GM18520 (cell line): ENCODE results near the gene ADORA1.

Source experiments
- ATAC-seq: cut with Tn5 transposase; IDR thresholded peaks from one replicate; pipeline ENCODE4 v1.9.1; 2021; ENCODE audit not compliant: unreplicated experiment

ADORA1 gene

DNA sequence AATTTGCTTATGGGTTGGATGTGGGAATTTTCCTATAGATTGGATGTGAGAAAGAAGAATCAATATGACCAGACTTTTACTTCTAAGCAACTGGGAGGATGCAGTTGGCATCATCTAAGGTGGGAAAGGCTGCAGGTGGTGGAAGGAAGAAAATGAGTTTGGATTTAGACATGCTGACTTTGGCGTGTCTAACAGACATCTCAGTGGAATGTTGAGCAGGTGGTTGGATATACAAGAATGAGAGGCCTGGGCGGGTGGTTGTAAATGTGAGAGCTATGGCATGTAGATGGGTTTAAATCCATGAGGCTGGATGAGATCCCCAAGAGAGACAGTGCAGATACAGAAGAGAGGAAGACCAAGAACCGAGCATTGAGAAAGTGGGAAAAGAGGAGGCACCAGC is 10.5 kb downstream of the ADORA1 start:
- ATAC-seq = no peak

GRCh38 chr1:203139976-203140475 is 12.5 kb downstream of the ADORA1 start:
- ATAC-seq = no peak

GRCh38 chr1:203140743-203141520 is 13.4 kb downstream of the ADORA1 start:
- no peak for ATAC-seq

DNA sequence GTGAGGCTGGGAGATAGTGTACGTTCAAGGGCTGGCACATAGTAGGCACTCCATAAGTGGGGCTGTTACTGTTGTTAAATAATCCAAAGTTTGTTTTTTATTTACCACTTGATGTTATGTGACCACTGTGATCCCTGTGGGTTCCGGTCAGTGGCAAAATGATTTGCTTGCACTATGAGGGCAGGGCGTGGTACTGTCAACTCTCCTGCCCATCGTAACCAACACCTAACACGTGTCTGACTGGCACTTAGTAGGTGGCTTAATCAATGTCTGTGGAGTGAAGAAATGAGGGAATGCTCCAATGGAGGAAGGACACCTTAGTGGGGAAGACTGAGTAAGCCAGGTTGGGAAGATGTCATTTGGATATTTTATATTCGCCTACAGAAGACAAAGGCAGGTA is 14.6 kb downstream of the ADORA1 start:
- ATAC-seq = no peak

DNA sequence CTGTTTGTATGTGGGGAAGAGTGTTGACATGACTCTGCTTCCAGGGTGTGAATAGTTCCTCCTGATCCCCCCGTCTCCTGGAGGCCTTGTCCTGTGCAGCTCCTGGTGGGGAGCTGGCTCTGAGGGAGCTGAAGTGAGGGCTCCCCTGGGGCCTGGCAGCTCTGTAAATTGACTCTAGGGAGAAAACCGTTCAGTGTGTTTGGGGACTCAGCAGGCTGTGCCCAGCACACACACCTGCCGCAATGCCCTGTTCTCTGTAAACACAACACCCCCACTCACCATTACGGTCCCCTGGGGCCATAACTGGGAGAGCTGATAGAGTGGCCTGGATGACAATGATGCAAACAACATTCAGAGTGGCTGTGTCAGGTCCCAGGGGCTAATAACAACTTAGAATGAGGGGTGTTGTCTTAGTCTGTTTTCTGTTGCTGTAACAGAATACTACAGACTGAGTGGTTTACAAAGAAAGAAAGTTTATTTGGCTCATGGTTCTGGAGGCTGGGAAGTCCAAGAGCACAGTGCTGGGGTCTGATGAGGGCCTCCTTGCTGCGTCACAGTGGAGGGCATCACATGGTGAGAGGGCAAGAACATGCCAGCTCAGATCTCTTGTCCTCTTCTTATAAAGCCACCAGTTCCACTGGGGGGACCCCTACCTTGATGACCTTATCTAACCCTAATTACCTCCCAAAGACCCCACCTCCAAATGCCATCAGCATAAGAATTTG is 15.3 kb downstream of the ADORA1 start:
- no peak for ATAC-seq

DNA sequence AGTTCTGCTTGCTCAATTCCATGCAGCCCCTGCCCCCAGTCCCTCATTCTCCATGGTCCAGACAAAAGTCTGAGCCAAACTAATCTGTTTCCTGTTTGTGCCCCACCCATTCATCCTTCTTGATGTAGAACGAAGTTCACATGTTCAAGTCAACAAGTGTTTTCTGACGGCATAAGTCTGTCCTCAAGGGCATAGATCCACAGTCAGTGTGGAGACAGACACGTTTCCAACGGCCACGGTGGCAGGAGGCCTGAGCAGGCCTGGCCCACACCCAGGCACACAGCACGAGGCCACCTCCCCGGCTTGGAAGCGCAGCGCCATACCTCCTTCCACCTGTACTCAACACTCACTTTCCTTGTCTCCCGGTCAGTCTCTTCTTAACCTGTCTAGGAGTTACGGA is 16.1 kb downstream of the ADORA1 start:
- no peak for ATAC-seq

DNA sequence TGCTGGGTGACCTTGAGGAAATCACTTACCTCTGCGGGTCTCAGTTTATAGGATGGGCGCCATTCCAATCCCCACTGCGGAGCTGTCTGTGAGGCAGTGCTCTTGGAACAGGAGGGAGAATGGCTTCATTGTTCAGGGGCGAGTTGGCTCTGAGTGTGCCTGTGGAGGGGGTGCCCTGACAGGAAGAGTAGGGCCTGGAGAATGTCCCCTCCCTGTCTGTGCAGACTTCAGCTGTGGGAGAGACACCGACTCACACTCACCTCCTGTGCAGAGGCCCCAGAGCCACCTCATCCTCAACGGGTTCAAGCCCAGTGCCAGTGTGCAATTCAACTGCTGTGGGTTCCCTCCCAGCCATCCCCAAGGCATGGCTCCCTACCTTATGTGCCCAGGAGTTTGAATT is 17.1 kb downstream of the ADORA1 start:
- no peak for ATAC-seq

DNA sequence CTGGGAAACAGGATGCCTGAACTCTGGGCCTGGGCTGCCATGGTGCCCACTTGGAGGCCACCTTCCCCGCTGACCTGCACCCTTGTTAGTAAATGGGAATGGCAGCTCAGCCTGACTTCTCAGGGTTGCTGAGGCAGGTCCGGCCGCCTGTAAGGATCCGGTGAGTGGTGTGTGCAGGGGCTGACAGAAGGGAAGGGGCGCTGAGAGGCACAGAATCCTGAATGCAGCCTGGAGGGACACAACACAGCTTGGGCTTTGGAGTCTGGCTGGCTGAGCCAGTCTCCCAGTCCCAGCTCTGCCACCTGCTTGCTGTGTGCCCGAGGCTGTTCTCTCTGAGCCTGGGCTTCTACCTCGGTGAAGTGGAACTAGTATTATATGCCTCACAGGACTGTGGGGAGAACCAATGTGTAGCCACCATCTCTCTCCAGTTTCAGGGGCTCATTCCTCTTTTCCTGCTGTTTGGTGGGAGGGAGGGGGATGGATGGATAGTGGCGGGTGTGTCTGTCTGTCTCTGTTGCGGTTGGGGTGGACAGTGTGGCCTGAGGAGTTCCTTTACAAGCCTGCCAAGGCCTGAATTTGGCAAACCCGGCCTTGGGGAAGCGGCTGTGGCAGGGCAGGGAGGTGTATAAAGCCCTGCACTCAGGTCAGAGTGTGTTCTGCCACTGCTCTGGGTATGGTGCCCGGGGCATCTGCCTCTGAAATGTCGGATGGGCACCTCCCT is 18.0 kb downstream of the ADORA1 start:
- no peak for ATAC-seq

DNA sequence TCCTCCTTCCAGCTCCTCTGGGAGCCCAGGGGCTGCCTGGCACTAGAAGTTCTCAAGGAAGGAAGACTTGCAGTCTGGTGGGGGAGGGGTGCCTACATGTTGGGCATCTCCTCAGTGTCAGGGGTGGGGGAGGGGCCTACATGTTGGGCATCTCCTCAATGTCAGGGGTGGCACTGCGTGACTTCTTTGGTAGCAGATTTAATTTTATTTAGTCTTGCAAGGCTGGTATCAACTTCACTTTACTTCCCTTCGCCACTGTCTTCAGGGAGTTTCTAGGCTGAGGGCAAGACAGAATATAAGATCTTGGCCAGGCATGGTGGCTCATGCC is 18.5 kb downstream of the ADORA1 start:
- no peak for ATAC-seq

DNA sequence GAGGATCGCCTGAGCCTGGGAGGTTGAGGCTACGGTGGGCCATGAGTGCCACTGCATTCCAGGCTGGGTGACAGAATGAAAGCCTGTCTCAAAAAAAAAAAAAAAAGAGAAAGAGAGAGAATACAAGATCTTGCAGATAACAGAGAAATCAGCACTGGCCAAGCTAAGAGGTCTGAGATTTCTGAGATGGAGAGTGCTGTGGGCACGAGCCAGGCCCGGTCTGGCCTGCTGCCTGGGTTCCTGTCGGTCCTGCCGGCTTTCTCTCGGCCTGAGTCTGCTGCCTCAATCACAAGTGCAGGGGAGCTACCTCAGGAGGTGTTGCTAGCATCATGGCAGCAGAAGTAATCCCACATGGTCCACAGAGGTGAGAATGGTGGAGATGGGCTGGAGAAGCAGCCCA is 19.0 kb downstream of the ADORA1 start:
- no peak for ATAC-seq

- no peak for ATAC-seq
Measured at GRCh38 chr1:203147376-203147775, 19.9 kb downstream of the ADORA1 start.

DNA sequence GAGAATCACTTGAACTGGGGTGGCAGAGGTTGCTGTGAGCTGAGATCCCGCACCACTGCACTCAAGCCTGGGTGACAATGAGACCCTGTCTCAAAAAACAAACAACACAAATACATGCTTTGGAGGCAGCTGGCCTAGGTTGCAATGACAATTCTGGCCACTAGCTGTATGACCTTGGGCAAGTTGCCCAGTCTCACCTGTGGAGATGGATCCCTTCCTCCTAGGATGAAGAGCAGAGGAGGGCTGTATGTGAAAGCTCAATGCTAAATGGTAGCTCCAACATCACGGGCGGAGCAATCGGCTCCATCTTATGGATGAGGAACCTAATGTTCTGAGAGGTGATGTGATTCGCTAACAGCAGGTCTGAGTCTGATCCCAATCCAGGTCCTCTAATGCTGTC is 20.6 kb downstream of the ADORA1 start:
- no peak for ATAC-seq

GRCh38 chr1:203148579-203148978 is 21.1 kb downstream of the ADORA1 start:
- no peak for ATAC-seq

DNA sequence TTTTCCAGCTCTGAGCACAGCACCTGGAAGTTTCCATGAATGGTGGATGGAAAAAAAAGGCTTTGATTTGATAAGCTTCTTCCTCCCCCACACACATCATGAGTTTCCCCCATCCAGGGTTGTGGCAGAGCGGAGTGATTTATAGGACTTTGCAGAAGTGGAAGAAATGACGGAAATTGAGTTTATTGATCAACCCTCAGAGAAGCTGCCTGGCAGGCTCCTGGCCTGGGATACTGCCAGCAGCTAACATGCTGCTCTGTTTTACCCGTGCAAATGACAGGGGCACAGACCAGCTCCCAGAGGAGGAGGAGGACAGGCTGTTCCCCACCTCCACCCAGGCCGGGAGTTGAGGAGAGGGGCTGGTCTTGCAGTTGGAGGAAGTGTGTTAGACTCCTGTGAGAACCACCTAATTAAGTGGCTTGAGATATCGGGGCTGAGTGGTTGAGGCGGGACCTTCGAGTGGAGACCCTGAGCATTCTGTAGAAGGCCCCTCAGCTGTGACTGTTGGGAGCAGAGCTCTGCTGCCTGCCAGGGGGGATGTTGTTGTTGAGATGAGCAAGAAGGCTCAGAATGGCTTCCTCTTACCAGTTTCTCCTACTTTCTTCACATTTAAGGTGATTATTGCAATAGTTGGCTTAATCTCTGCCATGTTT is 21.8 kb downstream of the ADORA1 start:
- no peak for ATAC-seq

- no peak for ATAC-seq
Measured at GRCh38 chr1:203150511-203151297, 23.2 kb downstream of the ADORA1 start.

DNA sequence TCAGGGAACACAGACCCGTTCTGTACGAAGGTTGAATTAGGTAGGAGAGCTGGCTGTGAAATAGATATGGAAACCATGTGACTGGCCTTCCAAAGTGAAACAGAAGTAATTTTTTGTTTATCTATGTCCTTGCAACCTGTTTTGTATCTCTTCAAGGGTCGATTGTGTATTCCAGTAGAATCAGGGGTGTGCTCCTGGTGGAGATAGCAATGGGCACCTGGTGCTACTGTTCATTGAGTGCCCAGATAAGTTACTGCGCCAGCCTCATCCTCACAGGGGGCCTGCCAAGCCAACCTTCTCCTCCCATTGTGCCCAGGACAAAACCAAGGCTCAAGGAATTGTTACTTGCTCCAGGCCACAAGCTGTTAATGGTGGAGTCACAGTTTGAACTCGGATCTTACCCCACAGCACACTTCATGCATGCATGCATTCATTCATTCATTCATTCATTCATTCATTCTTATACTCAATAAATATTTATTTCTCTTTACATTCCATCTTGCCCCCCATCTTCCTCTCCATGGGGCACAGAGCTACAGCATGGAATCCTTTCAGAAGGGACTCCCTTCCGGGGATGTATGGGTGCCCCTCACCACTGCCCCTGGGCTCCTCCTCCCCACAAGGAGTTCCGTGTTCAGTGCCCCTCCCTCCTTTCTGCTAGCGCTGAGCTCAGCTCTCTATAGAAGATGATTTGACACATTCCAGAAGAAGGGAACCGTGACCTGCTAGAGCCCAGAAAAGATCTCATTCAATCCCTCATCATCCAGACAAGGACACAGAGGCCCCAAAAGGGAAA is 24.0 kb downstream of the ADORA1 start:
- no peak for ATAC-seq

DNA sequence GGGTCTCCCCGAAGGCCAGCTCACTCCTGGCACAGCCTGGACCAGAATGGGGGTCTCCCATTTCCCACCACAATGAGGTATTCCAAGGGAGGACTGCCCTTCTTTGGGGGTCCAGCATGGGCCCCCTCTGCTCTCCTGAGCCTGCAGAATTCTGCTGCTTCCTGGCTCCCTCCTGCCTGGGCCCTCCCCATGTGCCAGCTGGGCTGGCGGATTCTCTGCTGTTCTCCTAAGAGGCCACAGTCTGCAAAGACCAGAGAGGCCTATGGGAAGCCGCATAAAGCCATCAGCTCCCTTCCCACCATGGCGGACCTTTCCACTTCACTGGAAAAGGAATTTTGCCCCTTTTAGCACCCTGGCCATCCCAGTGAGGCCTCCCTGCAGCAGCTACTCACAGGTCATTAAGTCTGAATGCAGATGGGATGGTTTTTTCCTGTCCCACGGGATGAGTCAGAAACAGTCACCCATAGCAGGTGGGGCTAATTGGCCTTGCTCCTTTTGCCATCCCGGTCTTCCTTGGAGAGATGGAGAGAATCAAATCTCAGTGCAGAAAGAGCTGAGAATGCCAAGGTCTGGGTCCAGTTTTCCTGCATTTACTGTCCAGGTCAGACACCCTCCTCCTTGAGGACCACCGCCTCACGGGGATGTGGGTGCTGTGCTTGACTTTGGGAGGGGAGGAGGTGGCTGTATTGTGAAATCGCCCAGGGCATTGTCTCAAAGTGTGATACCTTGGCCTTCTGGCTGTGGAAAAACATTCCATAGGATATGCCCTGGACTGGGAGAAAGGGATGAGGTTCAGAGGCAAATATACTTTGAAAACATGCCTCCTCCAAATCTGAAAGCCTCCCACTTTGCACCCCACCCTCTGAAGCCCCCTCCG is 24.9 kb downstream of the ADORA1 start:
- no peak for ATAC-seq

- no peak for ATAC-seq
Measured at GRCh38 chr1:203153051-203153988, 25.8 kb downstream of the ADORA1 start.
